GM19328 (cell line): ENCODE data around the gene GOLM1.
"Not testable (repeated sequence)": the region's sequence is repeated elsewhere in the genome, so short reads cannot be mapped to it uniquely, and the experiment has no call there.

Source experiments
- ATAC-seq: cut with Tn5 transposase; IDR thresholded peaks from one replicate; pipeline ENCODE4 v1.9.1; 2021; ENCODE audit warnings: mild to moderate bottlenecking, moderate library complexity; ENCODE audit not compliant: unreplicated experiment

GOLM1 gene, protein sequence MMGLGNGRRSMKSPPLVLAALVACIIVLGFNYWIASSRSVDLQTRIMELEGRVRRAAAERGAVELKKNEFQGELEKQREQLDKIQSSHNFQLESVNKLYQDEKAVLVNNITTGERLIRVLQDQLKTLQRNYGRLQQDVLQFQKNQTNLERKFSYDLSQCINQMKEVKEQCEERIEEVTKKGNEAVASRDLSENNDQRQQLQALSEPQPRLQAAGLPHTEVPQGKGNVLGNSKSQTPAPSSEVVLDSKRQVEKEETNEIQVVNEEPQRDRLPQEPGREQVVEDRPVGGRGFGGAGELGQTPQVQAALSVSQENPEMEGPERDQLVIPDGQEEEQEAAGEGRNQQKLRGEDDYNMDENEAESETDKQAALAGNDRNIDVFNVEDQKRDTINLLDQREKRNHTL

GRCh38 chr9:86098824-86099700, at the start of gene GOLM1:
Gene GOLM1, minus strand, starts transcription at chr9:86099558. Its CDS starts 20,238 bp downstream, at chr9:86079320.
- peak; percentile 78 for ATAC-seq

- ATAC-seq: not testable (repeated sequence)
Measured at GRCh38 chr9:86146671-86147070, 47.3 kb upstream of the GOLM1 start.

- not testable (repeated sequence) for ATAC-seq
Measured at GRCh38 chr9:86145960-86146359, 46.6 kb upstream of the GOLM1 start.

- ATAC-seq: no peak
Measured at GRCh38 chr9:86142973-86143372, 43.6 kb upstream of the GOLM1 start.

DNA sequence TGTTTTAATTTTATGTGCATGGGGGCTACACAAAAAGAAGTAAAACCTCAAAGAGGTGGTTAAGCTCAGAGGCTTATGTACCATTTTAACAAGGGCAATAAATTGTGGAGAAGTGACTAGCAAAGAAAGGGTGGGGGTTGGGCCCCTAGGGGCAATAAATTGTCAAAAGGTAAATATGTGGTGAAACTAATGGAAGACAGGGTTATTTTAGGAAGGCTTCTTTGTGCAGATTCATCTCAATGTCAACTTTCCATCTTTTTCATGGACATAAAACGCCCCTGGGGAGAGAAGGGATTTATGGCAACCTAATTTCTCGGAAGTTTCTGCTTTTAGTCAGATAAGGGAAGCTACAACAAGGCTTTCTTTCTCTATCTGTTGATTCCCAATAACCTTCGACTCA, 42.5 kb upstream of the GOLM1 start:
- ATAC-seq: no peak

- no peak for ATAC-seq
Measured at GRCh38 chr9:86135371-86135770, 36.0 kb upstream of the GOLM1 start.

- ATAC-seq: no peak
Measured at GRCh38 chr9:86134361-86134760, 35.0 kb upstream of the GOLM1 start.

GRCh38 chr9:86128235-86128822, 29.0 kb upstream of the GOLM1 start:
- no peak for ATAC-seq

GRCh38 chr9:86126998-86127972, 27.9 kb upstream of the GOLM1 start:
- no peak for ATAC-seq

DNA sequence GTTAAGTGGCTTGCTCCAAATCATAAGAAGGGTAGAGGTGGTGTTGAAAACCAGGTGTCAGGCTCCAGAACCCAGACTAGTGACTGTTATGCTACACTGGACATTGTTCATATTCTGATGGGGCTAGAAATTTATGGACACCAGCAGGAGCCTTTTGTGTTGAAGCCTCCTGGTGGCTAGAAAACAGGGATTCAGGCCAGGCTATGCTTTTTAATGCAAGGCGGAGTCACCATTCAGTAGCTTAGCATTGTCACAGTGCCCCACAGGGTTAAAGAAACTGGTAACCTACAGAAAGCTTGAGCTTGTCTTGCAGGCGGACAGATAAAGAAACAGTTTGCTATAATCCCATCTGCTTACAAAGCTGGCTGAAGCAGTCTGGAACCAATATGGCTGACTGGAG, 23.0 kb upstream of the GOLM1 start:
- no peak for ATAC-seq

DNA sequence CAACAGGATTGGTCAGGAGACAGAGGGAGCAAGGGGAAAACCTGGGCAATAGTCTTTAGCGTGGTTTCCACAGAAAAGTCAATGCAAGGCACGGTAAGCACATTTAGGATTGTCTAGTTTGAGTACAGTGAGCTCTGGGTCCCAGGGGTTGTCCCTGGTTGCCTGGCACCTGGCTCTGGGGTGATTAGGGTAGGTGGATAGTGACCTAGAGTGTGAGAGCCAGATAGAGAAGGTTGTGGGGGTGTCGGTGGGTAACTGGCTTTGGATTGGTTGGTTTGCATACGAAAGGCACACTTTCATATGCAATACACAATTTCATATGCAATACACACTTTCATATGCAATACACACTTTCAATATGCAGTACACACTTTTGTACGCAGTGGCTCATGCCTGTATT, 20.1 kb upstream of the GOLM1 start:
- ATAC-seq: no peak

- ATAC-seq: no peak
Measured at GRCh38 chr9:86116425-86116824, 17.1 kb upstream of the GOLM1 start.

- no peak for ATAC-seq
Measured at GRCh38 chr9:86115886-86116285, 16.5 kb upstream of the GOLM1 start.

DNA sequence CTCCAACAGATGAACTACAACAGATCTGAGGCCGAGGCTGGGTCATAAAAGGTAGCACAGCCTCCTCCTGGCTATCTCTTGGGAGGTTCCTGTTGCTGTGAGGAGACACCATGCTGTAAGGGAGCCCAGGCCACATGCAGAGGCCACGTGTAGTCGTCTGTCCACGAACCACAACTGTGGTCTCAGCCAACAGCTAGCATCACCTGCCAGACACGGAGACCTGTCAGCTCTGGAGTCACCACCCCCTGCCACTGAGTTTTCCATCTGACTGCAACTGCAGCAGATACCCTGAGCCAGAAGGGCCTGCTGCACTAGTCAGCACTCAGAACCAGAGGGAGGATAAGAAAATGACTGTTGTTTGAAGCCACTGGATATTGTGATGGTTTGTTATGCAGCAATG, 12.7 kb upstream of the GOLM1 start:
- ATAC-seq: no peak

DNA sequence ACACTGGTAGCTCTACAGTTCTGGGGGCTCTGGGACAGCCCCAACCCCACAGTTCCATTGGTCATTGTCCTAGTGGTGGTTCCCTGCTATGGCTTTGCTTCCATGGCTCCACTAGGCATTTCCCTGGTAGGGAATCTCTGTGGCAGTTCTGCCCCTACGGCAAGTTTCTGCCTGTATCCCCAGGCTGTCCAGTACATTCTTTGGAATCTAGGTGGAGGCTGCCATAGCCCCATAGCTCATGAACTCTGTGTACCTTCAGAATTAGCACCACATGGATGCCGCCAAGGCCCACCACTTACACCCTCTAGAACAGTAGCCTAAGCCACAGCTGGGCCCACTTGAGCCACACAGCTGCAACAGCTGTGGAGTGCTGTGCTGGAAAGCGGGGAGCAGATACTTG, 3.3 kb upstream of the GOLM1 start:
- no peak for ATAC-seq

- peak; percentile 23 for ATAC-seq
Measured at GRCh38 chr9:86099701-86100364, 475 bp upstream of the GOLM1 start.

GRCh38 chr9:86097510-86098224, 1.7 kb downstream of the GOLM1 start:
- ATAC-seq: no peak

DNA sequence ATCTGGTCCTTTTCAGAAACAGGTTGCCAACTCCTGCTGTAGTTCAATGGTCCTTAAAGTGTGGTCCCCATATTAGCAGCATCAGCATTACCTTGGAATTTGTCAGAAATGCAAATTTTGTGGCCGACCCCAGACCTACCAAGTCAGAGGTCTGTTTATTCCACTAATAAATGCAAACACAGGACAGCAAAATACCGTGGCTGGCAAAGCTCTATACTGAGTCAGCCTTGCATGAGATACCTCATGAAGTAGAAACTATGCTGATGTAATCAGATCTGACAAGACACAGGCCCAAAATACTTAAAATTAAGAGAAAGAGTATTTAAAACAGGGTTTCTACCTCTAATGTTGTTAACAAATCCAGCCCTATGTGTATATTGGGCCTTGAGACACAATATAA, 3.0 kb downstream of the GOLM1 start:
- ATAC-seq: no peak
